SK-N-DZ (cell line): Measurements from ENCODE around the gene EIF4E2.

Experiments
- DNase-seq: peaks from one replicate; pipeline ENCODE4 v3.0.0-alpha.2; 2015; ENCODE audit warnings: low spot score

EIF4E2 gene

GRCh38 chr2:232537079-232537478, 13.4 kb upstream of the EIF4E2 start:
- no peak for DNase-seq

GRCh38 chr2:232537499-232537898, 13.0 kb upstream of the EIF4E2 start:
- no peak for DNase-seq

- DNase-seq = no peak
Measured at GRCh38 chr2:232538671-232539070, 11.8 kb upstream of the EIF4E2 start.

- peak; percentile 46 for DNase-seq
Measured at GRCh38 chr2:232539298-232540231, 10.9 kb upstream of the EIF4E2 start, which contains the start of gene CHRNG. Gene CHRNG (plus strand): TSS chr2:232539692. CDS start chr2:232539748, 56 bp downstream.

GRCh38 chr2:232540441-232541041, 9.9 kb upstream of the EIF4E2 start:
- DNase-seq = no peak

- DNase-seq = no peak
Measured at GRCh38 chr2:232541195-232541960, 9.1 kb upstream of the EIF4E2 start.

- no peak for DNase-seq
Measured at GRCh38 chr2:232541961-232542714, 8.4 kb upstream of the EIF4E2 start.

- no peak for DNase-seq
Measured at GRCh38 chr2:232542715-232543467, 7.6 kb upstream of the EIF4E2 start.

GRCh38 chr2:232543491-232543890, 7.0 kb upstream of the EIF4E2 start:
- DNase-seq = no peak

- DNase-seq = no peak
Measured at GRCh38 chr2:232543928-232544631, 6.4 kb upstream of the EIF4E2 start.

GRCh38 chr2:232544674-232545073, 5.8 kb upstream of the EIF4E2 start:
- no peak for DNase-seq

- DNase-seq = no peak
Measured at GRCh38 chr2:232545511-232546375, 4.7 kb upstream of the EIF4E2 start.

GRCh38 chr2:232547991-232548390, 2.5 kb upstream of the EIF4E2 start:
- DNase-seq = no peak

- no peak for DNase-seq
Measured at GRCh38 chr2:232549655-232550353, 685 bp upstream of the EIF4E2 start.

GRCh38 chr2:232551250-232551638, 755 bp downstream of the EIF4E2 start:
- no peak for DNase-seq

- no peak for DNase-seq
Measured at GRCh38 chr2:232551776-232552175, 1.3 kb downstream of the EIF4E2 start.

- DNase-seq = no peak
Measured at GRCh38 chr2:232556426-232556825, 5.9 kb downstream of the EIF4E2 start.

- no peak for DNase-seq
Measured at GRCh38 chr2:232562515-232563151, 12.1 kb downstream of the EIF4E2 start.
